IMR-90 (cell line): ENCODE results near the gene TMEM263. TPM values are rescaled to one million over a fixed set of nuclear protein-coding genes. Genes with fewer than 3 reads are reported as not detected.

Source experiments
- ATAC-seq: fragments of 200-7000 bp; cut with Tn5 transposase; 2 replicates; pipeline ENCODE4 v1.9.1; 2020; ENCODE audit warnings: low read depth, mild to moderate bottlenecking, moderate library complexity
- BruUV-seq: library from RNA; stranded (reverse); fragments of 400-500 nt; replicated peaks from 2 replicates; lab custom pipeline; 2021; lab: Mats Ljungman, UMichigan
- CTCF ChIA-PET: fragments of 300-600 bp; formaldehyde crosslinking; extraction: SDS; loops from one replicate; lab custom pipeline; 2021; ENCODE audit warnings: antibody characterized with exemption; lab: Yijun Ruan, JAX
- POLR2A ChIA-PET: fragments of 300-600 bp; sonication (Branson Sonifier 250); formaldehyde crosslinking; loops from one replicate; lab custom pipeline; 2022; ENCODE audit warnings: antibody characterized with exemption; ENCODE audit not compliant: unreplicated experiment; lab: Charles Lee
- DNase-seq: peaks from one replicate; pipeline ENCODE4 v3.0.0; 2013
- H2AFZ ChIP-seq: replicated peaks from 2 replicates; pipeline ENCODE3; 2013; ENCODE audit warnings: low read length, mild to moderate bottlenecking; ENCODE audit not compliant: poor library complexity
- H2AK5ac ChIP-seq: 2 replicates; pipeline ENCODE4 v1.6.1; 2013; ENCODE audit warnings: low read depth, low read length, inconsistent platforms
- H2AK9ac ChIP-seq: replicated peaks from 2 replicates; pipeline ENCODE3; 2013; ENCODE audit warnings: mild to moderate bottlenecking, low read depth, low read length, moderate library complexity; ENCODE audit not compliant: poor library complexity
- H2BK120ac ChIP-seq: 2 replicates; pipeline ENCODE4 v1.6.1; 2013; ENCODE audit warnings: low read depth, low read length, inconsistent platforms
- H2BK15ac ChIP-seq: 3 replicates; pipeline ENCODE4 v1.6.1; 2013; ENCODE audit warnings: low read depth, low read length, inconsistent platforms
- H2BK20ac ChIP-seq: 2 replicates; pipeline ENCODE4 v1.6.1; 2013; ENCODE audit warnings: low read depth, mild to moderate bottlenecking, inconsistent platforms, low read length, moderate library complexity
- H2BK5ac ChIP-seq: 2 replicates; pipeline ENCODE4 v1.6.1; 2013; ENCODE audit warnings: mild to moderate bottlenecking, low read depth, low read length, inconsistent platforms; ENCODE audit not compliant: poor library complexity, severe bottlenecking
- H3K14ac ChIP-seq: replicated peaks from 2 replicates; pipeline ENCODE4 v1.6.1; 2013; ENCODE audit warnings: low read depth, low read length, inconsistent platforms
- H3K18ac ChIP-seq: 2 replicates; pipeline ENCODE4 v1.6.1; 2013; ENCODE audit warnings: low read depth, low read length, control low read depth
- H3K23ac ChIP-seq: 2 replicates; pipeline ENCODE4 v1.6.1; 2013; ENCODE audit warnings: low read depth, low read length, inconsistent platforms
- H3K27ac ChIP-seq: 2 replicates; pipeline ENCODE4 v1.5.1; 2013; ENCODE audit warnings: mild to moderate bottlenecking, control low read depth, low read length; ENCODE audit not compliant: insufficient read depth
- H3K27me3 ChIP-seq: 2 replicates; pipeline ENCODE4 v1.6.1; 2013; ENCODE audit warnings: low read length; ENCODE audit not compliant: control insufficient read depth, insufficient read depth
- H3K36me3 ChIP-seq: 2 replicates; pipeline ENCODE4 v1.6.1; 2013; ENCODE audit warnings: low read length, mixed read lengths; ENCODE audit not compliant: control insufficient read depth, insufficient read depth
- H3K4ac ChIP-seq: 2 replicates; pipeline ENCODE4 v1.6.1; 2013; ENCODE audit warnings: low read depth, low read length, inconsistent platforms
- H3K4me1 ChIP-seq: 2 replicates; pipeline ENCODE4 v1.6.1; 2013; ENCODE audit warnings: low read length, mixed read lengths; ENCODE audit not compliant: control insufficient read depth, insufficient read depth
- H3K4me2 ChIP-seq: 2 replicates; pipeline ENCODE4 v1.6.1; 2013; ENCODE audit warnings: low read depth, mild to moderate bottlenecking, control low read depth, low read length, moderate library complexity
- H3K4me3 ChIP-seq: 2 replicates; pipeline ENCODE4 v1.5.1; 2013; ENCODE audit warnings: low read depth, mild to moderate bottlenecking, control low read depth, low read length, moderate library complexity; ENCODE audit not compliant: insufficient read depth
- H3K56ac ChIP-seq: 2 replicates; pipeline ENCODE4 v1.6.1; 2013; ENCODE audit warnings: low read length, inconsistent platforms; ENCODE audit not compliant: insufficient read depth; ENCODE audit errors: extremely low read depth
- H3K79me1 ChIP-seq, 2 experiments: 2 replicates each; pipeline ENCODE4 v1.6.1; 2013; ENCODE audit warnings: low read length in 2 of 2, inconsistent platforms in 1 of 2, low read depth in 1 of 2
- H3K9ac ChIP-seq: 2 replicates; pipeline ENCODE4 v1.6.1; 2013; ENCODE audit warnings: low read depth, low read length, control low read depth
- H3K9me1 ChIP-seq: 2 replicates; pipeline ENCODE4 v1.6.1; 2013; ENCODE audit warnings: low read length, inconsistent platforms; ENCODE audit not compliant: insufficient read depth
- H3K9me3 ChIP-seq: 2 replicates; pipeline ENCODE4 v1.6.1; 2013; ENCODE audit warnings: low read length; ENCODE audit not compliant: control insufficient read depth, insufficient read depth
- H4K20me1 ChIP-seq: 2 replicates; pipeline ENCODE4 v1.6.1; 2013; ENCODE audit warnings: low read length, inconsistent platforms; ENCODE audit not compliant: insufficient read depth
- H4K5ac ChIP-seq: 2 replicates; pipeline ENCODE4 v1.6.1; 2013; ENCODE audit warnings: mild to moderate bottlenecking, low read depth, low read length, control low read depth
- H4K8ac ChIP-seq, 2 experiments: 2 replicates each; pipeline ENCODE4 v1.6.1; 2013; ENCODE audit warnings: low read depth in 2 of 2, low read length in 2 of 2, control low read depth in 1 of 2, inconsistent platforms in 1 of 2
- H4K91ac ChIP-seq: 2 replicates; pipeline ENCODE4 v1.6.1; 2013; ENCODE audit warnings: low read depth, low read length, inconsistent platforms; ENCODE audit not compliant: insufficient read depth
- CEBPB ChIP-seq: IDR thresholded peaks from 2 replicates; pipeline ENCODE4 v1.6.1; 2012; ENCODE audit warnings: low read depth, low read length, improper control_type of control experiment
- CTCF ChIP-seq: conservative IDR thresholded peaks from 2 replicates; pipeline ENCODE4 v1.5.1; 2012; ENCODE audit warnings: mild to moderate bottlenecking, low read depth, low read length, improper control_type of control experiment
- ELK1 ChIP-seq: fragments of 150-350 bp; IDR thresholded peaks from 2 replicates; pipeline ENCODE4 v1.6.1; 2016; ENCODE audit warnings: low read depth, mild to moderate bottlenecking, low read length, moderate library complexity, borderline replicate concordance
- FOS ChIP-seq: fragments of 150-350 bp; IDR thresholded peaks from 2 replicates; pipeline ENCODE4 v1.6.1; 2016; ENCODE audit warnings: low read depth, low read length
- MAFK ChIP-seq: IDR thresholded peaks from 2 replicates; pipeline ENCODE4 v1.6.1; 2012; ENCODE audit warnings: low read depth, low read length, improper control_type of control experiment
- MAZ ChIP-seq: IDR thresholded peaks from 2 replicates; pipeline ENCODE4 v1.6.1; 2012; ENCODE audit warnings: low read depth, mild to moderate bottlenecking, low read length, improper control_type of control experiment, moderate library complexity, borderline replicate concordance
- MXI1 ChIP-seq: IDR thresholded peaks from 2 replicates; pipeline ENCODE4 v1.6.1; 2012; ENCODE audit warnings: low read depth, mild to moderate bottlenecking, low read length, moderate library complexity, borderline replicate concordance
- POLR2A ChIP-seq: IDR thresholded peaks from 2 replicates; pipeline ENCODE4 v1.6.1; 2012; ENCODE audit warnings: mild to moderate bottlenecking, low read depth, low read length
- RAD21 ChIP-seq: IDR thresholded peaks from 2 replicates; pipeline ENCODE4 v1.6.1; 2012; ENCODE audit warnings: low read length, improper control_type of control experiment
- RCOR1 ChIP-seq: IDR thresholded peaks from 2 replicates; pipeline ENCODE4 v1.6.1; 2012; ENCODE audit warnings: mild to moderate bottlenecking, low read length, improper control_type of control experiment; ENCODE audit not compliant: insufficient replicate concordance
- RFX5 ChIP-seq: IDR thresholded peaks from 2 replicates; pipeline ENCODE4 v1.8.0; 2012; ENCODE audit warnings: low read depth, mild to moderate bottlenecking, low read length, moderate library complexity
- USF2 ChIP-seq: fragments of 150-350 bp; IDR thresholded peaks from 2 replicates; pipeline ENCODE4 v1.6.1; 2017; ENCODE audit warnings: mild to moderate bottlenecking, antibody characterized with exemption, low read length, low read depth
- WGBS, 2 experiments: methylation state at CpG; one replicate each; pipeline versions ENCODE4 v1.1.5 to v1.1.7; 2013; ENCODE audit warnings: missing lambda C conversion rate in 2 of 2; ENCODE audit not compliant: insufficient read length in 1 of 2; ENCODE audit errors: extremely low coverage in 2 of 2; 5-methylcytosine and 5-hydroxymethylcytosine counted together
- dilution Hi-C: fragments of 300-500 bp; cut with HindIII; formaldehyde crosslinking; loops from one replicate; pipeline ENCODE4 v1.14.3; 2018; ENCODE audit warnings: low sequenced_read_pairs; ENCODE audit not compliant: unreplicated experiment
- in situ Hi-C: fragments of 300-500 bp; cut with MboI; formaldehyde crosslinking; loops from 3 replicates; pipeline ENCODE4 v1.14.3; 2019; ENCODE audit warnings: low sequenced_read_pairs, inconsistent platforms, mixed read lengths
- intact Hi-C: fragments of 100-400 bp; cut with micrococcal nuclease; formaldehyde crosslinking; loops from 2 replicates; pipeline ENCODE4 v1.10.0; 2022
- polyA plus RNA-seq, 3 experiments: library from polyadenylated mRNA; depleted of rRNA; stranded (reverse); fragments of >200 nt; gene quantifications; 2 replicates each; pipeline ENCODE4 v1.2.3, GENCODE V29; 2012; ENCODE audit warnings: low replicate concordance in 1 of 3
- total RNA-seq: library from RNA; depleted of rRNA; stranded (reverse); fragments of >200 nt; gene quantifications from 2 replicates; pipeline ENCODE4 v1.2.3, GENCODE V29; 2012

TMEM263 gene
- total and polyA plus RNA-seq, 2 of the 4 experiments (the other 2 are of a cell fraction), result 47.9 to 99.7 TPM

GRCh38 chr12:106908561-106908960 lies 47.1 kb upstream of the TMEM263 start:
- Histone ChIP-seq H3K9me3 (no peaks in the 10 kb centered on the region), H3K4ac (no peak overlapping the region), H3K27ac (no peak overlapping the region), H2AK5ac (no peak overlapping the region), H4K8ac (no peak overlapping the region), H3K36me3 (no peaks in the 10 kb centered on the region), H3K23ac (no peak overlapping the region), H2AFZ (no peak overlapping the region), H4K5ac (no peak overlapping the region), H3K9ac (no peak overlapping the region), H3K14ac (no peak overlapping the region), H2BK5ac (no peak overlapping the region), H2AK9ac (no peak overlapping the region), H3K4me2 (no peak overlapping the region), H4K20me1 (no peaks in the 10 kb centered on the region), H3K4me1 (no peaks in the 10 kb centered on the region), H2BK20ac (no peak overlapping the region), H3K79me1 (no peaks in the 10 kb centered on the region), H2BK120ac (no peak overlapping the region), H3K18ac (no peak overlapping the region), H3K27me3 (peaks cover 4% of the 10 kb centered on the region; the same call in 1 of the 2 replicates), H3K9me1 (no peaks in the 10 kb centered on the region; the same call in 1 of the 2 replicates), H3K56ac (no peak overlapping the region), H2BK15ac (no peak overlapping the region), H3K4me3 (no peak overlapping the region), H4K91ac (no peak overlapping the region)
- in situ Hi-C loops, result no loop called here
- ATAC-seq (no peak), DNase-seq (no peak)
- no CpG with 5 or more reads among the region's 3 CpGs for WGBS, 2 experiments
- dilution Hi-C loops, result loop anchor here (25.0 kb wide), 1 partner anchor 521 kb away; no protein-coding TSS in a partner anchor
- CTCF ChIA-PET, result no interaction called here
- intact Hi-C loops, result no loop called here
- POLR2A ChIA-PET, result no interaction called here
- TF ChIP-seq ELK1 (no peak), CTCF (no peak), POLR2A (no peak), RFX5 (no peak), USF2 (no peak), CEBPB (no peak), MAFK (no peak), MXI1 (no peak), RAD21 (no peak), FOS (no peak), MAZ (no peak), RCOR1 (no peak)
- no TSS peak for BruUV-seq
